ENCODE measurements around the gene PRKCA. TPM values are rescaled to one million over a fixed set of nuclear protein-coding genes. Genes with fewer than 3 reads are reported as not detected.

PRKCA gene
- total and polyA plus RNA-seq, 4 donors, result 3.0 to 14.1 (median 5.4) TPM

DNA sequence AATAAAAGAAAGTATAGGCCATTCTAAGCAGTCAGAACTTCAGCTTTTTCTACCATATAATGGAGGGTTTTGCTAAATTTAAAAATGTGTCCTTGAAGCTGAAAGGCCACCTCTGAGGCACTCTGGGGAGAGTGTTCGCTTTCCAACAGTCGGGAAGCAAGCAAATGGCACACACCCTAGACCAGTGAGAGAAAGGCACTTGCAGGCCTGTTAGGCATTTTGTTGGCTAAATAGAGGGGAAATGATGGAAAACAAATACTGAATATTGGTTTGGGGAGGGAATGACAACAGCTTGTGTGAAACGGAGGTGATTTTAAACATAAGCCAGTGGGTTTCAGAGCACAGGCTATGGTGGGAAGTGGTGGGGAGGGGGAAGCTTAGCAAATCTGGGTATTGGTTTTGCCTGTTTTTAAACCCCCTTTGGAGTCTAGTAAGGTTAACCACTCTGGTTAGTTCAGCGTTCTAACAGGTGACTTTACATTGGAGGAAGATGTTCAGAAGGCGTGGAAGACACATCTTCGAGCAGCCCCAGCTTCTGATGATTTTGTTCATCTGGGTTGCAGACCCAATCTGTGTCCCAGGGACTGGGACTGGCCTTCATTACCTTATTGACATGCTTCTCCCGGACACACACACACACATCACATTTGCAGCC lies 90.5 kb downstream of the PRKCA start:
- no peaks in the 10 kb centered on the region for H3K9me3 ChIP-seq (ENCODE audit: control insufficient read depth in 4 of 4, low read length in 3 of 4)
- no peak overlapping the region for H3K27ac ChIP-seq (ENCODE audit: low read depth in 1 of 2, low read length in 2 of 2)
- no peak for DNase-seq (ENCODE audit: low spot score)

DNA sequence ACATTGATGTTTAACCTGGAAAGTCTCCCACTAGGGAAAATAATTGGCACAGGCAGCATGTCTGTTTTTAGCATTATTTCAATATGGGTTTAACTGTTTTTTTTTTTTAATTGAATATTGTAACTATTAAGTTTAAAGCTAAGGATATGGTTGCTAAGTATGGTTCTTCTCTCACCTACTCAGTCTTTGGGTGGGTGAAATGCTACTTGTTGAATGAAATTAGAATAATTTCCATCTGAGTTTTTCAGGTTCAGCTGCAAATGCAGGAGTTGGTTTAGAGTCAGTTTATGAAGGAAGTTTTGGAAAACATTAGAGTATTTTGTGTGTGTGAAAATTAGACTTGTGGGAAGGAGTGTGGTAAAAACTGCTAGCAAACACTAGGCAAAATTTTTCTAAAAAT lies 93.5 kb downstream of the PRKCA start:
- no peaks in the 10 kb centered on the region for H3K9me3 ChIP-seq (ENCODE audit: control insufficient read depth in 4 of 4, low read length in 3 of 4)
- no peak overlapping the region for H3K4me3 ChIP-seq (ENCODE audit: low read depth in 1 of 3, low read length in 3 of 3)
- peaks cover 4 to 30% (median 16%) of the 10 kb centered on the region in 4 donors for H3K4me1 ChIP-seq (ENCODE audit: control insufficient read depth in 4 of 4, insufficient read depth in 4 of 4, low read length in 3 of 4)
- no peak for DNase-seq (ENCODE audit: low spot score)
- H3K27me3 ChIP-seq (ENCODE audit: control insufficient read depth in 4 of 4, insufficient read depth in 4 of 4, low read length in 3 of 4), result no peaks in the 10 kb centered on the region
- H3K36me3 ChIP-seq (ENCODE audit: control insufficient read depth in 4 of 4, insufficient read depth in 3 of 4, low read depth in 1 of 4, low read length in 3 of 4), result peaks cover 0 to 3% (median 0%) of the 10 kb centered on the region in 4 donors
- H3K27ac ChIP-seq (ENCODE audit: low read depth in 1 of 2, low read length in 2 of 2), result no peak overlapping the region
- no peak overlapping the region for H3K9ac ChIP-seq (ENCODE audit: low read depth in 1 of 2, low read length in 2 of 2)
- TF ChIP-seq FOXA2 (IDR thresholded peaks at IDR 0.05) (no peak), HNF4G (IDR thresholded peaks at IDR 0.05) (no peak), TAF1 (conservative IDR thresholded peaks at IDR 0.05) (no peak), SP1 (IDR thresholded peaks at IDR 0.05) (no peak), RXRA (IDR thresholded peaks at IDR 0.05) (no peak), EGR1 (IDR thresholded peaks at IDR 0.05; ENCODE audit: low read depth in 2 of 2) (no peak), JUND (IDR thresholded peaks at IDR 0.05) (no peak), YY1 (IDR thresholded peaks at IDR 0.05) (no peak), HNF4A (conservative IDR thresholded peaks at IDR 0.05) (no peak), NR2F2 (IDR thresholded peaks at IDR 0.05) (no peak)
- TF ChIP-seq, protein P1, sequence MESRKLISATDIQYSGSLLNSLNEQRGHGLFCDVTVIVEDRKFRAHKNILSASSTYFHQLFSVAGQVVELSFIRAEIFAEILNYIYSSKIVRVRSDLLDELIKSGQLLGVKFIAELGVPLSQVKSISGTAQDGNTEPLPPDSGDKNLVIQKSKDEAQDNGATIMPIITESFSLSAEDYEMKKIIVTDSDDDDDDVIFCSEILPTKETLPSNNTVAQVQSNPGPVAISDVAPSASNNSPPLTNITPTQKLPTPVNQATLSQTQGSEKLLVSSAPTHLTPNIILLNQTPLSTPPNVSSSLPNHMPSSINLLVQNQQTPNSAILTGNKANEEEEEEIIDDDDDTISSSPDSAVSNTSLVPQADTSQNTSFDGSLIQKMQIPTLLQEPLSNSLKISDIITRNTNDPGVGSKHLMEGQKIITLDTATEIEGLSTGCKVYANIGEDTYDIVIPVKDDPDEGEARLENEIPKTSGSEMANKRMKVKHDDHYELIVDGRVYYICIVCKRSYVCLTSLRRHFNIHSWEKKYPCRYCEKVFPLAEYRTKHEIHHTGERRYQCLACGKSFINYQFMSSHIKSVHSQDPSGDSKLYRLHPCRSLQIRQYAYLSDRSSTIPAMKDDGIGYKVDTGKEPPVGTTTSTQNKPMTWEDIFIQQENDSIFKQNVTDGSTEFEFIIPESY (IDR thresholded peaks at IDR 0.05), result no peak
- TF ChIP-seq, protein P2, sequence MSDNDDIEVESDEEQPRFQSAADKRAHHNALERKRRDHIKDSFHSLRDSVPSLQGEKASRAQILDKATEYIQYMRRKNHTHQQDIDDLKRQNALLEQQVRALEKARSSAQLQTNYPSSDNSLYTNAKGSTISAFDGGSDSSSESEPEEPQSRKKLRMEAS (IDR thresholded peaks at IDR 0.05), result no peak
- TF ChIP-seq, protein P3, sequence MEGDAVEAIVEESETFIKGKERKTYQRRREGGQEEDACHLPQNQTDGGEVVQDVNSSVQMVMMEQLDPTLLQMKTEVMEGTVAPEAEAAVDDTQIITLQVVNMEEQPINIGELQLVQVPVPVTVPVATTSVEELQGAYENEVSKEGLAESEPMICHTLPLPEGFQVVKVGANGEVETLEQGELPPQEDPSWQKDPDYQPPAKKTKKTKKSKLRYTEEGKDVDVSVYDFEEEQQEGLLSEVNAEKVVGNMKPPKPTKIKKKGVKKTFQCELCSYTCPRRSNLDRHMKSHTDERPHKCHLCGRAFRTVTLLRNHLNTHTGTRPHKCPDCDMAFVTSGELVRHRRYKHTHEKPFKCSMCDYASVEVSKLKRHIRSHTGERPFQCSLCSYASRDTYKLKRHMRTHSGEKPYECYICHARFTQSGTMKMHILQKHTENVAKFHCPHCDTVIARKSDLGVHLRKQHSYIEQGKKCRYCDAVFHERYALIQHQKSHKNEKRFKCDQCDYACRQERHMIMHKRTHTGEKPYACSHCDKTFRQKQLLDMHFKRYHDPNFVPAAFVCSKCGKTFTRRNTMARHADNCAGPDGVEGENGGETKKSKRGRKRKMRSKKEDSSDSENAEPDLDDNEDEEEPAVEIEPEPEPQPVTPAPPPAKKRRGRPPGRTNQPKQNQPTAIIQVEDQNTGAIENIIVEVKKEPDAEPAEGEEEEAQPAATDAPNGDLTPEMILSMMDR (IDR thresholded peaks at IDR 0.05; ENCODE audit: low read depth, low read length, missing input control), result no peak

More for the DNA sequence above, 90.5 kb downstream of the PRKCA start:
- peaks cover 0 to 10% (median 4%) of the 10 kb centered on the region in 4 donors for H3K36me3 ChIP-seq (ENCODE audit: control insufficient read depth in 4 of 4, insufficient read depth in 3 of 4, low read depth in 1 of 4, low read length in 3 of 4)
- H3K4me1 ChIP-seq (ENCODE audit: control insufficient read depth in 4 of 4, insufficient read depth in 4 of 4, low read length in 3 of 4), result peaks cover 0 to 11% (median 3%) of the 10 kb centered on the region in 4 donors
- H3K27me3 ChIP-seq (ENCODE audit: control insufficient read depth in 4 of 4, insufficient read depth in 4 of 4, low read length in 3 of 4), result no peaks in the 10 kb centered on the region
- WGBS, result 94% methylated on average over 7 of the region's 7 CpGs
- H3K4me3 ChIP-seq (ENCODE audit: low read depth in 1 of 3, low read length in 3 of 3), result no peak overlapping the region
- TF ChIP-seq NR2F2 (IDR thresholded peaks at IDR 0.05), result no peak
- no peak for TF ChIP-seq GABPA (IDR thresholded peaks at IDR 0.05 in 1 of 2, conservative IDR thresholded peaks at IDR 0.05 in 1 of 2)
- TF ChIP-seq, protein P3 (IDR thresholded peaks at IDR 0.05; ENCODE audit: low read depth, low read length, missing input control), result no peak
- no peak for TF ChIP-seq RXRA (IDR thresholded peaks at IDR 0.05)
- no peak for TF ChIP-seq JUND (IDR thresholded peaks at IDR 0.05)
- TF ChIP-seq HNF4G (IDR thresholded peaks at IDR 0.05), result no peak
- TF ChIP-seq, protein P4, sequence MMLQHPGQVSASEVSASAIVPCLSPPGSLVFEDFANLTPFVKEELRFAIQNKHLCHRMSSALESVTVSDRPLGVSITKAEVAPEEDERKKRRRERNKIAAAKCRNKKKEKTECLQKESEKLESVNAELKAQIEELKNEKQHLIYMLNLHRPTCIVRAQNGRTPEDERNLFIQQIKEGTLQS (IDR thresholded peaks at IDR 0.05), result no peak
- no peak for TF ChIP-seq YY1 (IDR thresholded peaks at IDR 0.05)
- TF ChIP-seq, protein P5, sequence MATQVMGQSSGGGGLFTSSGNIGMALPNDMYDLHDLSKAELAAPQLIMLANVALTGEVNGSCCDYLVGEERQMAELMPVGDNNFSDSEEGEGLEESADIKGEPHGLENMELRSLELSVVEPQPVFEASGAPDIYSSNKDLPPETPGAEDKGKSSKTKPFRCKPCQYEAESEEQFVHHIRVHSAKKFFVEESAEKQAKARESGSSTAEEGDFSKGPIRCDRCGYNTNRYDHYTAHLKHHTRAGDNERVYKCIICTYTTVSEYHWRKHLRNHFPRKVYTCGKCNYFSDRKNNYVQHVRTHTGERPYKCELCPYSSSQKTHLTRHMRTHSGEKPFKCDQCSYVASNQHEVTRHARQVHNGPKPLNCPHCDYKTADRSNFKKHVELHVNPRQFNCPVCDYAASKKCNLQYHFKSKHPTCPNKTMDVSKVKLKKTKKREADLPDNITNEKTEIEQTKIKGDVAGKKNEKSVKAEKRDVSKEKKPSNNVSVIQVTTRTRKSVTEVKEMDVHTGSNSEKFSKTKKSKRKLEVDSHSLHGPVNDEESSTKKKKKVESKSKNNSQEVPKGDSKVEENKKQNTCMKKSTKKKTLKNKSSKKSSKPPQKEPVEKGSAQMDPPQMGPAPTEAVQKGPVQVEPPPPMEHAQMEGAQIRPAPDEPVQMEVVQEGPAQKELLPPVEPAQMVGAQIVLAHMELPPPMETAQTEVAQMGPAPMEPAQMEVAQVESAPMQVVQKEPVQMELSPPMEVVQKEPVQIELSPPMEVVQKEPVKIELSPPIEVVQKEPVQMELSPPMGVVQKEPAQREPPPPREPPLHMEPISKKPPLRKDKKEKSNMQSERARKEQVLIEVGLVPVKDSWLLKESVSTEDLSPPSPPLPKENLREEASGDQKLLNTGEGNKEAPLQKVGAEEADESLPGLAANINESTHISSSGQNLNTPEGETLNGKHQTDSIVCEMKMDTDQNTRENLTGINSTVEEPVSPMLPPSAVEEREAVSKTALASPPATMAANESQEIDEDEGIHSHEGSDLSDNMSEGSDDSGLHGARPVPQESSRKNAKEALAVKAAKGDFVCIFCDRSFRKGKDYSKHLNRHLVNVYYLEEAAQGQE (IDR thresholded peaks at IDR 0.05), result no peak
- no peak overlapping the region for H3K9ac ChIP-seq (ENCODE audit: low read depth in 1 of 2, low read length in 2 of 2)

All from liver (tissue), 9 donors.